ENCODE results near the gene USP9X.

GRCh38 chrX:41192880-41193279, 107.6 kb downstream of the USP9X start:
- TF ChIP-seq CTCF (IDR thresholded peaks at IDR 0.05 in 4 of 5, conservative IDR thresholded peaks at IDR 0.05 in 1 of 5) (no peak), POLR2A (IDR thresholded peaks at IDR 0.05) (no peak)

All from gastrocnemius medialis (tissue), 4 donors.